ENCODE data around the gene TMEM218.

Gene TMEM218

GRCh38 chr11:125111343-125112207 is at the start of gene TMEM218:
Gene TMEM218, minus strand, starts transcription at chr11:125111626. Its CDS starts 9,385 bp downstream, at chr11:125102241.
- DNase-seq: peak; percentile 99

GRCh38 chr11:125157953-125158680 is 46.7 kb upstream of the TMEM218 start:
- DNase-seq: no peak

DNA sequence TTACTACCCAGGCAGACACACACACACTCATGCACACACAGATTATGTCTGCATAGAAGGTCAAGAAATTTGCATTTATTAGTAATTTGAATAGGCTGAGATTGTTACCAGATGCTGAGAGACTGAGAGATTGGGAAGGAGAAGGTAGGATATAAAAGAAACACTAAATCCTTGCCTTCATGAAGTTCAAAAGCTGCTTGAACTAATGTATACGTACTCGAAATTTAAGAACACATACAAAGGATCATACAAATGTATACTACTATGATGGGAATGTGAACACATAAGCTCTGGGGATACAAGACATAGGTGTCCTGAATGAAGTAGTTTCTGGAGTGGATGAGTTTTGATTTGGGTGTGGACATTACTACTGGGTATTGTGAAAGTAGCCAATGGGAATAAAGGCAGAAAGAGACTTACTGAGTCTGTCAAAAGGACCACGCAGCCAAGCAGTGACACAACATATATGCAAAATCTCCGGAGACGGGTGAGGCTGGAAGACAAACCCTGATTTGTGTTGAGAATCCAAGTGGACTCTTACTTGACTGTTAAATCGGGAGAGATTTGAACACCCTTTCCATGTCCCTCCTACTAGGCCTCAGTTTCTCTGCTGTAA is 45.8 kb upstream of the TMEM218 start:
- no peak for DNase-seq

GRCh38 chr11:125156346-125157117 is 45.1 kb upstream of the TMEM218 start:
- no peak for DNase-seq

DNA sequence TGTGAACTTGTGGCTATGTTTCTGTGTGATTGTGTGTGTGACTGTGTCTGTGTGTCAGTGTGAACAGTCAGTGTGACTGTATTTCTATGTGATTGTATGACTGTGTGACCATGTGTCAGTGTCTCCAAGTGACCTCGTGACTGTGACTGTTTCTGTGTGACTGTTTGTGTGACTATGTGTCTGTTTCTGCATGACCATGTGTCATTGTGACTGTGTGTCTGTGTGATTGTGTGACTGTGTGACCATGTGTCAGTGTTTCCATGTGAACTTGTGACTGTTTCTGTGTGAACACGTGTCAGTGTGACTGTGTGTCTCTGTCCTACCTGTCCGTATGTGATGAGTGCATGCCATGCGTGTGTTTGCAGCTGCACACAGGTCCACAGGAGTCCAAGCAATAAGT is 44.3 kb upstream of the TMEM218 start:
- DNase-seq: no peak

- no peak for DNase-seq
Observed at GRCh38 chr11:125155100-125155444, 43.6 kb upstream of the TMEM218 start.

GRCh38 chr11:125154378-125155099 is 43.1 kb upstream of the TMEM218 start:
- no peak for DNase-seq

DNA sequence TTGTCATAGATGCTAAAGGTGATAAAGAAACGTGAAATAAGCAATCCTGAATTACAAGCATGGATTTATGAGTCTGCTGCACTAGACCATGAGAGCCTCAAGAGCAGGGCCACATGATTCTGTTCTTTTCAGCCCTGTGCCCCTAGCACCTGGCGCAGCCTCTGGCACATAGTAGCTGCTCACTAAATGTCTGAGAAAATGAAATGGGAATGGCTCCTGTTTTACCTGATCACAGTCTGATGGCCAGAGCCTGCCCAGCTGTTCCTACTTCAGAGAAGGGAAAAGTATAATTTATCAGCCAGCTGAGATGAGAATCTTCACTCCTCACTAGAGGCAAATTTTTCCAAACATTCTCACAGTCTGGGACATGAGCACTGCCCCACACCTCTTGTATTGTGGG is 42.4 kb upstream of the TMEM218 start:
- DNase-seq: no peak

DNA sequence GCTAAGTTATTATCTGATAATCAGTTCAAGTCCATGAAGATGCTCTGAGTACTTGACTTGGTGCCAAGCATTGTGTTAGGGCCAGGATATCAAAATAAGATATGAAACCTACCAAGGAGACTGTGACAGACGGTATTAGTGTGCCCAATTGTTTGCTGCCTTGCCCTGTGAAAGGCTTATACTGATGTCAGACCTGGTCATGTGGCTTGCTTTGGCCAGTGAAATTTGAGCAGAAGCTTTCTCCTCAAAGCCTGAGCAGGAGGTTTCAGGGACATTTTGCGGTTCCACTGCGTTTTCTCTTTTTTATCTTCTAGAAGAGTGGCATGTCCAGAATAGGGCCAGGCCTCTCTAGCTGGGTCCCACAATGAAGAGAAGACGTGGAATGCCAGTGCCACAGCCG is 37.3 kb upstream of the TMEM218 start:
- DNase-seq: no peak

- no peak for DNase-seq
Observed at GRCh38 chr11:125148011-125148410, 36.6 kb upstream of the TMEM218 start.

DNA sequence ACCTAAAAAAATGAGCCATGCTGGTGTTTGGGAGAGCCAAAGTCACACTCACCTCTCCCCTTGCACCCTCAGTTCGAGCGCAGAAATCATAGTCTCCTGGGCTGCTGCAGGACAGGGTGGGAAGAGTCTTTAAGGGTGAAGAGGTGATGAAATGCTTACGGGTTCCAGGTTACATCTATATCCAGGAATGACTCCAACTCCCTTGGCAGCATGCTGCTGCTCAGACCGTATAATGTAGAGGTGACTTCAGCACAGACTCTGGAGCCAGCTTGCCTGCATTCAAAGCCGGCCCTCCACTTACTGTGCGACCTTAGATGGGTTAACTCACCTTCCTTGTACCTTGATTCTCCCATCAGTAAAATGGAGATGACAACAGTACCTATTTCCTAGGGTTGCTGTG is 35.9 kb upstream of the TMEM218 start:
- no peak for DNase-seq

DNA sequence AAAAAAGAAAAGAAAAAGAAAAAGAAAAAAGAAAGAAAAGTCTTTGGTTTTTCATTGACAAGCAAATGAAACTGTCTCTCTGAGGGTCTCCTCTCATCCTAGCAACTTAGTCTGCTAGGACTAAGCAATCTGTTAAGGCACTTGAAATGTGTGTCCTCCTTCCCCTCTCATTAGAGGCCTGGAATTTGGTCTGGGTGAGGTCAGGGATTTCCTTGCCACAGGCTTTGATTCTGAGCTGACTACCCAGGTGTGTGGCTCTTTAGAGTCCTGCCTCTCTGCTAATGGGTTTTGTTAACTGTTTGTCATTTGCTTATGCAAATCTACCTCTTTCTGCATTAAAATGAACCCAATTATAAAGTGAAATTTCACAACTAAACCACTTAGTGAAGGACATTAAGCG is 34.8 kb upstream of the TMEM218 start:
- no peak for DNase-seq

GRCh38 chr11:125141686-125142535 is 30.5 kb upstream of the TMEM218 start:
- peak; percentile 41 for DNase-seq

- no peak for DNase-seq
Observed at GRCh38 chr11:125141178-125141577, 29.8 kb upstream of the TMEM218 start.

DNA sequence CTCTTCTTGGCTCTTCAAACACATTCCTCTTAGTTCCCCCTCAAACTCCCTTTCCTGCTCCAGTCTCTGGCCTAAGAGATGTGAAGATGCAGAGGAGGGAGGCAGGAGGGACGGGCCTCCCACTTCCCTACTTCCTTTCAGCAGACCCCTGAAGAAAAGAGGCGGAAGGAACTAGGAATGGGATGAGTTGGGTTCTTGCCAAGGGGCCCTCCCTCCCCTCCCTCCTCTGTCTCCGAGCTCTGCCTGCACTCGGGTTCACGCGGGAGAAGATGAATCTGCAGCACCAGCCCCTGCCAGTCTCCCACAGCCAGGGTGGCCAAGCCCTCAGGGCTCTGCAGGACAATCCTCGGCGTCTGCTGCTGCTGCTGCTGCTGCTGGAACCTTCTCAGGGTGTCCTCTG is 28.8 kb upstream of the TMEM218 start:
- no peak for DNase-seq

- no peak for DNase-seq
Observed at GRCh38 chr11:125139778-125140177, 28.4 kb upstream of the TMEM218 start.

DNA sequence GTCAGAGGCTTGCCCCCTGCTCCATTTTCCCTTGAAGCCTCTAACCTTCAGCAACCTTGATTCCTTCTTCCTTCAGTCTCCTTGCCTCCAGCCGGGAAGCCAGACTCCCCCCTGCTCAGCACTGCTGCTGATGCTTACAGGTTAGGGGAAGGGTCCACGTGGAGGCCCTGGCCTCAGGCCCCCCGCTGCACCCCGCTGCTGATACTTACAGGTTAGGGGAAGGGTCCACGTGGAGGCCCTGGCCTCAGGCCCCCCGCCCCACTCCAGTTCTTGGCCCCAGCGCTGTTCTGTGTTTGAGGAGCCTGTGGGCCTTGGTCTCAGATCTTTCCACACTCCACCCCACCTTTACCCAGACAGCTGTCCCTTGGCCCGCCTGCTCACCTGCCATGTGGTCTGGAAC is 27.5 kb upstream of the TMEM218 start:
- no peak for DNase-seq

GRCh38 chr11:125136001-125136400 is 24.6 kb upstream of the TMEM218 start:
- no peak for DNase-seq

DNA sequence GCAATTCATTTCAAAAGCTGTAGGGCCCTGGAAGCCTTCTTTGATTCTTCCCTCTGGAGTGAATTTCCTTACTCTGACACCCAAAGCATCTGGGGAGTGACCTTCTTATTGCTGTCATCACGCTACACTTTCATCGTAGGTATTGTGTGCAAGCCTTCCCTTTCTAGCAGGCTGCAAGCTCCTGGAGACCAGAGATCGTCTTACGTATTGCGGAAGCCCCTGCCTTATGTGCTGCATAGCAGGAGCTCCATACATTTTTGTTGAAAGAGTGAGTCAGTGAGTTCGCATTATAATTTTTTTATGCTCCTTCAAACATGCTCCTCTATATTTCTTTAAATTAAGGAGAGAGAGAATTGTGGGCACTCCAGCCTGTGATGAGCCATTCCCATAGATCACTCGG is 21.2 kb upstream of the TMEM218 start:
- DNase-seq: no peak

GRCh38 chr11:125132071-125132470 is 20.6 kb upstream of the TMEM218 start:
- no peak for DNase-seq

GRCh38 chr11:125129316-125129993 is 18.0 kb upstream of the TMEM218 start:
- DNase-seq: no peak

Data from activated CD4-positive, alpha-beta T cell treated with anti-CD3 and anti-CD28 coated beads, Interleukin-2, amount 50 U/mL, for 16 hours (primary cell).